GM12865 (cell line): ENCODE data around the gene ARMC10.
"Not testable (repeated sequence)": the region's sequence is repeated elsewhere in the genome, so short reads cannot be mapped to it uniquely, and the experiment has no call there.

Experiments
- DNase-seq: peaks from one replicate; pipeline ENCODE4 v3.0.0; 2010; ENCODE audit warnings: low read depth
- H3K4me3 ChIP-seq: 2 replicates; pipeline ENCODE4 v1.5.1; 2011; ENCODE audit warnings: mild to moderate bottlenecking, low read depth, low read length, control low read depth
- TF ChIP-seq, protein P1 (sequence below): IDR thresholded peaks from 2 replicates; pipeline ENCODE4 v1.5.1; 2011; ENCODE audit warnings: low read length, control low read depth, low read depth, inconsistent platforms; ENCODE audit not compliant: insufficient read depth; ENCODE audit errors: missing control alignments

The ARMC10 gene

DNA sequence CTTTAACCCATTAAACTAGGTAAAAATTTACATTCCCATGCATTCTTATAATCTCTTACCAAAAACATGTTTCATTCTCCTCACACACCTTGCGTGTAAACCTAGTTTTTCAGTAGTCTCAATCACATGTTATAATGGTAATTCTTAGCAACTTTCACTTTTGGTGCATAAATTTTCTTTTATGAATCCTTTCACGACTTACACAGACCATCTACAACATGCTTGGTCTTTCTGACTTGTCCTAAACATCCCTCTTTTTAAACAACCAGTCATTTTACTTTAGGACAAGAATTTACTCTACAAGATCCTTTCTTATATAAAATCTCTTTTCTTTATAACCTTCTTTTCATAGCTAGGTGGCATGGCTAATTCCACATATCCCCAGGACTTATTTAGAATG, 26.1 kb upstream of the ARMC10 start:
- no peak overlapping the region for H3K4me3 ChIP-seq
- TF ChIP-seq, protein P1, sequence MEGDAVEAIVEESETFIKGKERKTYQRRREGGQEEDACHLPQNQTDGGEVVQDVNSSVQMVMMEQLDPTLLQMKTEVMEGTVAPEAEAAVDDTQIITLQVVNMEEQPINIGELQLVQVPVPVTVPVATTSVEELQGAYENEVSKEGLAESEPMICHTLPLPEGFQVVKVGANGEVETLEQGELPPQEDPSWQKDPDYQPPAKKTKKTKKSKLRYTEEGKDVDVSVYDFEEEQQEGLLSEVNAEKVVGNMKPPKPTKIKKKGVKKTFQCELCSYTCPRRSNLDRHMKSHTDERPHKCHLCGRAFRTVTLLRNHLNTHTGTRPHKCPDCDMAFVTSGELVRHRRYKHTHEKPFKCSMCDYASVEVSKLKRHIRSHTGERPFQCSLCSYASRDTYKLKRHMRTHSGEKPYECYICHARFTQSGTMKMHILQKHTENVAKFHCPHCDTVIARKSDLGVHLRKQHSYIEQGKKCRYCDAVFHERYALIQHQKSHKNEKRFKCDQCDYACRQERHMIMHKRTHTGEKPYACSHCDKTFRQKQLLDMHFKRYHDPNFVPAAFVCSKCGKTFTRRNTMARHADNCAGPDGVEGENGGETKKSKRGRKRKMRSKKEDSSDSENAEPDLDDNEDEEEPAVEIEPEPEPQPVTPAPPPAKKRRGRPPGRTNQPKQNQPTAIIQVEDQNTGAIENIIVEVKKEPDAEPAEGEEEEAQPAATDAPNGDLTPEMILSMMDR = no peak
- DNase-seq = no peak

DNA sequence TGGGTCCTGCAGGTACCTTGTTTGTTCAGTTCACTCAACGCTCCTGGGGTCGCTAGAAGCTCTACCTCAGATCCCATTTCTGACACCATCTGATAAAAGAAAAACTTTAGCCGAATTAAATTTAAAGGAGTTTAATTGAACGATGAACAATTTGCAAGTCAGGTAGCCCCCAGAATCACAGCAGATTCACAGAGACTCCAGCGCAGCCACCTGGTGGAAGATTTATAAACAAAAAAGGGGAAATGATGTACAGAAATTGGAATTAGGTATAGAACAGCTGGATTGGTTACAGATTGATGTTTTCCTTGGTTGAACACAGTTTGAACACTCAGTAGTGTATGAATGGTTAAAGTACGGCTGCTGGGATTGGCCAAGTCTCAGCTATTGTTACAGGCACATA, 23.4 kb upstream of the ARMC10 start:
- no peak for DNase-seq
- TF ChIP-seq, protein P1 = no peak
- H3K4me3 ChIP-seq = no peak overlapping the region

DNA sequence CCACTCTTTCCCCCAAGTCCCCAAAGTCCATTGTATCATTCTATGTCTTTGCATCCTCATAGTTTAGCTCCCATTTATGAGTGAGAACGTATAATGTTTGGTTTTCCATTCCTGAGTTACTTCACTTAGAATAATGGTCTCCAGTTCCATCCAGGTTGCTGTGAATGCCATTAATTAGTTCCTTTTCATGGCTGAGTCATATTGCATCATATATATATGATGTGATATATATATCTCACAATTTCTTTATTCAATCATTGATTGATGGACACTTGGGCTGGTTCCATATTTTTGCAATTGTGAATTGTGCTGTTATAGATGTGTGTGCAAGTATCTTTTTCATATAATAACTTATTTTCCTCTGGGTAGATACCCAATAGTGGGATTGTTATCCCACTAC, 18.9 kb upstream of the ARMC10 start:
- DNase-seq, H3K4me3 ChIP-seq: not testable (repeated sequence)

DNA sequence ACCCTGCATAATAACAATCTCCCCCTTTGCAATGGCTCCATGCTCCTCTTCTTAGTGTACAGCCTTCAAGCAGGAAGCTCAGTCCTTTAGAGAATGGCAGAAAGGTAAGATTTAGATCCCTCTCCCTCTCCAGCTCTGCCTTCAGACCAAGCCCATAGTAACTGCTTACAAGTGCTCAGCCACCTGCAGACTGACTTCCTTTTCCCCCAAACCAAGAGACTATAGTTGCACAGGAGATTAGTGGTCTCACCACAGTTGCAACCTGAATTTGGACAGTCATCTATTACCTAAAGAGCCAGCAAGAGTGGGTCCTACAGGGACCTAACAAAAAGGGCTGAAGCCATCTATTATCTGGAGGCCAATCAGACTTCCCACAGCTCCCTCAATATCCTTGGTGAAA, 16.8 kb upstream of the ARMC10 start:
- TF ChIP-seq, protein P1 = no peak
- no peak for DNase-seq
- H3K4me3 ChIP-seq = no peak overlapping the region

DNA sequence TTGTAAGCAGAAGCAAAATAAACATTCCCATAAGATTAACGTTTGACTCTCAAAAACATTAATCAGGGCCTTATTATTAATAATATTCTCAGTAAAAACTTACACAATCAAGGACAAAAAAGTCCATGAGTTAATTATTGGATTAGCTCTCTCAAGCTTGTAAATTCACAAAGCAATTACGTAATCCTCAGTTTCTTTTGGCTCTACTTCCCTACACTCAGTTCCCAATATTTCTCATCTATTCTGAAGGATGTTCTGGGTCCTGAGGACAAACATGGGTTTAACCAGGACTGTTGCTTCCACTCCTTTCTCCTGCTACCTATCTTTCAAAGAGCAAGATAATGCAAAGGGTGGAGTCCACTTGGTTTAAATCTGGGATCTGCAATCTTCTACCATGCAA, 15.5 kb upstream of the ARMC10 start:
- no peak for DNase-seq
- TF ChIP-seq, protein P1 = no peak
- no peak overlapping the region for H3K4me3 ChIP-seq

DNA sequence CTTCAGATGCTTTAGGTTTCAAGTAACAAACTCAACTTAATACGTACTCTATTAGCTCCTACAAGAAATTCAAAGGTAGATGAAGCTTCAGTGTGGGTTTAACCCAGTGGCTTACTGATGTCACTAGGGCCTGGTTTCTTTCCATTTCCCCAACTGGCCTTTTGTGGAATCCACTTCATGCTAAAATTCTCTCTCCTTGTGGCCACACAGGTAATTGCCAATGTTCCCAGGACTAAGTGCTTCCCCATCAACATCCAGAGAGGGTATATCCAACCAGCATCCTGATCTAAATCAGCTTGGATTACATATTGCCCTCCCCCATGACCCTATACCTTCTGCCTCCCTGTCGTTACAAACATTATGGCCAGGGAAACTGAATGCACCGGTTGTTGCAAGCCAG, 11.0 kb upstream of the ARMC10 start:
- no peak overlapping the region for H3K4me3 ChIP-seq
- TF ChIP-seq, protein P1 = no peak
- no peak for DNase-seq

DNA sequence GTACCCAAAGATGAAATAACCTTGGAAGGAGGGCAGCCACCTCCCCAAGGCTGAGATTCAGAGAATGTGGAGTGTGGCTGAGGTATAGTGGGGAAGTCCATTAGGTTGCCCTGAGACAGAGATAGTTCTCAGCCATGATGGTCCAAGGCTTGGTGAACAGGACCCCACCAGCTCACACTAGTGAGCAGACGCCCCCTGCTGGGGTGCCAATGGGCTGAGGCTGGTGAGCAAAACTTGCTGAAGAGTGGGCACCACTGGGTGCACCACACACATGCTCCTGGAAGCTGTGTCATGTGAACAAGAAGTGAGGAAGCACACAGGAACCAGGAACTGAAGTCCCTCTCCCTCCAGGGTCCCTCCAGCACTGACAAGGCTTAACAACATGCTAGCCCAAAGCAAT, 9.3 kb upstream of the ARMC10 start:
- peak; percentile 58 for DNase-seq
- H3K4me3 ChIP-seq = no peak overlapping the region
- TF ChIP-seq, protein P1 = peak; percentile 73
